HL-60 (cell line): ENCODE results near the gene SLC44A5.

Experiments used
- POLR2AphosphoS5 ChIP-seq: IDR thresholded peaks from 2 replicates; pipeline ENCODE4 v1.6.1; 2012; ENCODE audit warnings: low read depth
- TF ChIP-seq, protein P1 (sequence below): IDR thresholded peaks from one replicate; pipeline ENCODE4 v1.5.1; 2011; ENCODE audit warnings: low read length, control low read depth, inconsistent platforms; ENCODE audit not compliant: insufficient read depth

- no peak for TF ChIP-seq POLR2AphosphoS5
- TF ChIP-seq, protein P1, sequence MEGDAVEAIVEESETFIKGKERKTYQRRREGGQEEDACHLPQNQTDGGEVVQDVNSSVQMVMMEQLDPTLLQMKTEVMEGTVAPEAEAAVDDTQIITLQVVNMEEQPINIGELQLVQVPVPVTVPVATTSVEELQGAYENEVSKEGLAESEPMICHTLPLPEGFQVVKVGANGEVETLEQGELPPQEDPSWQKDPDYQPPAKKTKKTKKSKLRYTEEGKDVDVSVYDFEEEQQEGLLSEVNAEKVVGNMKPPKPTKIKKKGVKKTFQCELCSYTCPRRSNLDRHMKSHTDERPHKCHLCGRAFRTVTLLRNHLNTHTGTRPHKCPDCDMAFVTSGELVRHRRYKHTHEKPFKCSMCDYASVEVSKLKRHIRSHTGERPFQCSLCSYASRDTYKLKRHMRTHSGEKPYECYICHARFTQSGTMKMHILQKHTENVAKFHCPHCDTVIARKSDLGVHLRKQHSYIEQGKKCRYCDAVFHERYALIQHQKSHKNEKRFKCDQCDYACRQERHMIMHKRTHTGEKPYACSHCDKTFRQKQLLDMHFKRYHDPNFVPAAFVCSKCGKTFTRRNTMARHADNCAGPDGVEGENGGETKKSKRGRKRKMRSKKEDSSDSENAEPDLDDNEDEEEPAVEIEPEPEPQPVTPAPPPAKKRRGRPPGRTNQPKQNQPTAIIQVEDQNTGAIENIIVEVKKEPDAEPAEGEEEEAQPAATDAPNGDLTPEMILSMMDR = no peak
These were observed 298.3 kb downstream of the SLC44A5 start for GRCh38 chr1:75312620-75313019.
